HepG2 (cell line): Measurements from ENCODE around the gene IGLON5. TPM values are rescaled to one million over a fixed set of nuclear protein-coding genes. Genes with fewer than 3 reads are reported as not detected.

ENCODE experiments used
- CC2D1A ChIP-seq: sonication (generic); formaldehyde crosslinking; IDR thresholded peaks from 2 replicates; pipeline ENCODE4 v1.8.1; 2023; ENCODE audit warnings: mild to moderate bottlenecking, missing genetic modification reagents
- DR1 ChIP-seq: sonication (generic); formaldehyde crosslinking; IDR thresholded peaks from 2 replicates; pipeline ENCODE4 v1.8.0; 2021; ENCODE audit warnings: mild to moderate bottlenecking, missing genetic modification reagents, inconsistent platforms
- FOXA1 ChIP-seq, 2 experiments: fragments of 450-650 bp in 1 of 2; sonication (generic) in 1 of 2; formaldehyde crosslinking in 1 of 2; IDR thresholded peaks; 2 replicates each; pipeline versions ENCODE4 v1.4.0 to v1.6.1; 2016 to 2020; ENCODE audit warnings: missing genetic modification reagents in 1 of 2
- REL ChIP-seq: sonication (generic); formaldehyde crosslinking; conservative IDR thresholded peaks from 2 replicates; pipeline ENCODE4 v1.8.0; 2022; ENCODE audit warnings: mild to moderate bottlenecking, missing genetic modification reagents, moderate library complexity
- SOX6 ChIP-seq, 2 experiments: fragments of 450-650 bp in 1 of 2; sonication (generic) in 1 of 2; formaldehyde crosslinking in 1 of 2; IDR thresholded peaks; 2 replicates each; pipeline versions ENCODE4 v1.4.0 to v1.6.1; 2017 to 2020; ENCODE audit warnings: antibody characterized with exemption in 1 of 2, mild to moderate bottlenecking in 1 of 2, missing genetic modification reagents in 1 of 2
- SP2 ChIP-seq: sonication (generic); formaldehyde crosslinking; IDR thresholded peaks from 2 replicates; pipeline ENCODE4 v1.5.1; 2020; ENCODE audit warnings: mild to moderate bottlenecking, missing genetic modification reagents
- THAP7 ChIP-seq: sonication (generic); formaldehyde crosslinking; IDR thresholded peaks from 2 replicates; pipeline ENCODE4 v1.8.1; 2023; ENCODE audit warnings: mild to moderate bottlenecking, missing genetic modification reagents
- ZHX1 ChIP-seq: sonication (generic); formaldehyde crosslinking; IDR thresholded peaks from 2 replicates; pipeline ENCODE4 v1.8.1; 2022; ENCODE audit warnings: low read depth, mild to moderate bottlenecking, missing genetic modification reagents
- ZNF234 ChIP-seq: sonication (generic); formaldehyde crosslinking; conservative IDR thresholded peaks from 2 replicates; pipeline ENCODE4 v1.5.1; 2020; ENCODE audit warnings: mild to moderate bottlenecking, missing genetic modification reagents
- ZNF451 ChIP-seq: sonication (generic); formaldehyde crosslinking; IDR thresholded peaks from 2 replicates; pipeline ENCODE4 v1.5.0; 2020; ENCODE audit warnings: mild to moderate bottlenecking, missing genetic modification reagents
- ZNF557 ChIP-seq: sonication (generic); formaldehyde crosslinking; IDR thresholded peaks from 2 replicates; pipeline ENCODE4 v1.4.0; 2020; ENCODE audit warnings: missing genetic modification reagents
- ZNF597 ChIP-seq: sonication (generic); formaldehyde crosslinking; IDR thresholded peaks from 2 replicates; pipeline ENCODE4 v1.5.0; 2020; ENCODE audit warnings: missing genetic modification reagents
- ZNF605 ChIP-seq: sonication (generic); formaldehyde crosslinking; IDR thresholded peaks from 2 replicates; pipeline ENCODE4 v1.8.0; 2022; ENCODE audit warnings: mild to moderate bottlenecking, missing genetic modification reagents
- ZNF776 ChIP-seq: sonication (generic); formaldehyde crosslinking; IDR thresholded peaks from 2 replicates; pipeline ENCODE4 v1.4.0; 2020; ENCODE audit warnings: mild to moderate bottlenecking, missing genetic modification reagents
- polyA plus RNA-seq, 8 experiments: library from polyadenylated mRNA; depleted of rRNA in 3 of 8; stranded (reverse) in 7 of 8; unstranded in 1 of 8; fragments of >200 nt; fragmentation: Illumina TruSeq in 4 of 8; extraction: Trizol in 4 of 8; gene quantifications; 2 replicates each; pipeline versions ENCODE4 v1.2.1 to v1.2.3, GENCODE V29; 2011 to 2016; ENCODE audit warnings: low read depth in 4 of 8, missing spikeins in 1 of 8, mixed read lengths in 1 of 8; ENCODE audit not compliant: insufficient read depth in 1 of 8
- total RNA-seq, 5 experiments: library from RNA; depleted of rRNA; stranded (reverse); fragments of >200 nt; fragmentation: Illumina TruSeq; extraction: Trizol; gene quantifications; 2 replicates each; pipeline ENCODE4 v1.2.3, GENCODE V29; 2016; ENCODE audit warnings: low read depth in 1 of 5
- TF ChIP-seq, protein P1 (sequence below): sonication (generic); formaldehyde crosslinking; IDR thresholded peaks from 2 replicates; pipeline ENCODE4 v1.4.0; 2020; ENCODE audit warnings: low read depth, missing genetic modification reagents

Gene IGLON5
- total and polyA plus RNA-seq, 2 of the 13 experiments (the other 11 are each of a cell fraction or from before 2014, with no cell fraction given) = 0.04 to 5.7 TPM

DNA sequence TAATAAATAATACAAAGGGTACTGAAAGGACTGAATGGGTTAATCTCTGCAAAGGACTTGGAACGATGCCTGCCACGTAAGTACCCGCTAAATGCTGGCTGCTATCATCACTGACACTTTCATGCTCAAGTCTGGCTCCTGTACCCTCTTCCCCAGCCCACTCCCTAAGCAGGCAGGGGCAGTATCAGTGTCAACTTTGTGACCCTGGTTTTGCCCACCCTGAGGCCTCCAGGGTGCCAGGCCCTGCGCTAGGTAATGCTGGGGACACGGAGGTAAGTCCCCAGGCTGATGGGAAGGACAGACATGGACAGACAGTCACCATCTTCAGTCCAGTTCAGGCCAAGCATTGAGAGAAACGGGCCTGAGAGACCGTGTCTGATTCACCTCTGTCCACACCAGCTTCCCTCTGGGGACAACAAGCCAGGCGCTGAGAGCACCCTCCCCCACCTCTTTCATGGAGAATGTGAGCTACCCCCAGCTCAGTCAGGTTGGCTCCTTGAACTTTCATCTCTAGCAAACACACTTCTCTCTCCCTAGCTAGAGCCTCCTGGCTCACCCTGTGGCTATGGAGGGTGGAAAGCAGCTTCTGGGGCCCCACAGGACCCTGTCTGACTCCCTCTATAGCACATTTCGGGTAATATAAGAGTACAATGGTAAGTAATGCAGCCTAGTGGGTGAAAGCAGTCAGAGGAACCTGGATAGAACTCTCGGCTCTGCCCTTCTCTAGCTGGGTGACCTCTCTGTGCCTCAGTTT is 53.9 kb downstream of the IGLON5 start (continued):
- TF ChIP-seq SP2 (CRISPR knock-in tag) (no peak), ZNF605 (CRISPR knock-in tag) (peak; percentile 43; the same call in 1 of the 2 replicates), THAP7 (CRISPR knock-in tag) (no peak), ZHX1 (CRISPR knock-in tag) (peak; percentile 56), REL (CRISPR knock-in tag) (0 out of 2 replicates have a peak, but pooled peaks have one; percentile 6), ZNF776 (CRISPR knock-in tag) (0 out of 2 replicates have a peak, but pooled peaks have one; percentile 64), ZNF234 (CRISPR knock-in tag) (no peak), ZNF451 (0 out of 2 replicates have a peak, but pooled peaks have one; percentile 9), ZNF597 (CRISPR knock-in tag) (no peak), ZNF557 (CRISPR knock-in tag) (no peak), CC2D1A (no peak), SOX6 (IDR thresholded peaks at IDR 0.05) (no peak), SOX6 (CRISPR knock-in tag; IDR thresholded peaks at IDR 0.05) (peak; percentile 74), FOXA1 (IDR thresholded peaks at IDR 0.05) (no peak), FOXA1 (CRISPR knock-in tag; IDR thresholded peaks at IDR 0.05) (peak; percentile 78), DR1 (peak; percentile 75)
- TF ChIP-seq, protein P1, sequence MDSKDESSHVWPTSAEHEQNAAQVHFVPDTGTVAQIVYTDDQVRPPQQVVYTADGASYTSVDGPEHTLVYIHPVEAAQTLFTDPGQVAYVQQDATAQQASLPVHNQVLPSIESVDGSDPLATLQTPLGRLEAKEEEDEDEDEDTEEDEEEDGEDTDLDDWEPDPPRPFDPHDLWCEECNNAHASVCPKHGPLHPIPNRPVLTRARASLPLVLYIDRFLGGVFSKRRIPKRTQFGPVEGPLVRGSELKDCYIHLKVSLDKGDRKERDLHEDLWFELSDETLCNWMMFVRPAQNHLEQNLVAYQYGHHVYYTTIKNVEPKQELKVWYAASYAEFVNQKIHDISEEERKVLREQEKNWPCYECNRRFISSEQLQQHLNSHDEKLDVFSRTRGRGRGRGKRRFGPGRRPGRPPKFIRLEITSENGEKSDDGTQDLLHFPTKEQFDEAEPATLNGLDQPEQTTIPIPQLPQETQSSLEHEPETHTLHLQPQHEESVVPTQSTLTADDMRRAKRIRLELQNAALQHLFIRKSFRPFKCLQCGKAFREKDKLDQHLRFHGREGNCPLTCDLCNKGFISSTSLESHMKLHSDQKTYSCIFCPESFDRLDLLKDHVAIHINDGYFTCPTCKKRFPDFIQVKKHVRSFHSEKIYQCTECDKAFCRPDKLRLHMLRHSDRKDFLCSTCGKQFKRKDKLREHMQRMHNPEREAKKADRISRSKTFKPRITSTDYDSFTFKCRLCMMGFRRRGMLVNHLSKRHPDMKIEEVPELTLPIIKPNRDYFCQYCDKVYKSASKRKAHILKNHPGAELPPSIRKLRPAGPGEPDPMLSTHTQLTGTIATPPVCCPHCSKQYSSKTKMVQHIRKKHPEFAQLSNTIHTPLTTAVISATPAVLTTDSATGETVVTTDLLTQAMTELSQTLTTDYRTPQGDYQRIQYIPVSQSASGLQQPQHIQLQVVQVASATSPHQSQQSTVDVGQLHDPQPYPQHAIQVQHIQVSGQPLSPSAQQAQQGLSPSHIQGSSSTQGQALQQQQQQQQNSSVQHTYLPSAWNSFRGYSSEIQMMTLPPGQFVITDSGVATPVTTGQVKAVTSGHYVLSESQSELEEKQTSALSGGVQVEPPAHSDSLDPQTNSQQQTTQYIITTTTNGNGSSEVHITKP (CRISPR knock-in tag) = peak; percentile 65; the same call in 1 of the 2 replicates
